IMR-90 (cell line): ENCODE measurements around the gene MISP3. TPM values are rescaled to one million over a fixed set of nuclear protein-coding genes. Genes with fewer than 3 reads are reported as not detected.

Source experiments
- ATAC-seq: fragments of 200-7000 bp; cut with Tn5 transposase; 2 replicates; pipeline ENCODE4 v1.9.1; 2020; ENCODE audit warnings: low read depth, mild to moderate bottlenecking, moderate library complexity
- BruUV-seq: library from RNA; stranded (reverse); fragments of 400-500 nt; replicated peaks from 2 replicates; lab custom pipeline; 2021; lab: Mats Ljungman, UMichigan
- CTCF ChIA-PET: fragments of 300-600 bp; formaldehyde crosslinking; extraction: SDS; loops from one replicate; lab custom pipeline; 2021; ENCODE audit warnings: antibody characterized with exemption; lab: Yijun Ruan, JAX
- POLR2A ChIA-PET: fragments of 300-600 bp; sonication (Branson Sonifier 250); formaldehyde crosslinking; loops from one replicate; lab custom pipeline; 2022; ENCODE audit warnings: antibody characterized with exemption; ENCODE audit not compliant: unreplicated experiment; lab: Charles Lee
- DNase-seq: peaks from one replicate; pipeline ENCODE4 v3.0.0; 2013
- H2AFZ ChIP-seq: replicated peaks from 2 replicates; pipeline ENCODE3; 2013; ENCODE audit warnings: low read length, mild to moderate bottlenecking; ENCODE audit not compliant: poor library complexity
- H2AK5ac ChIP-seq: 2 replicates; pipeline ENCODE4 v1.6.1; 2013; ENCODE audit warnings: low read depth, low read length, inconsistent platforms
- H2AK9ac ChIP-seq: replicated peaks from 2 replicates; pipeline ENCODE3; 2013; ENCODE audit warnings: mild to moderate bottlenecking, low read depth, low read length, moderate library complexity; ENCODE audit not compliant: poor library complexity
- H2BK120ac ChIP-seq: 2 replicates; pipeline ENCODE4 v1.6.1; 2013; ENCODE audit warnings: low read depth, low read length, inconsistent platforms
- H2BK15ac ChIP-seq: 3 replicates; pipeline ENCODE4 v1.6.1; 2013; ENCODE audit warnings: low read depth, low read length, inconsistent platforms
- H2BK20ac ChIP-seq: 2 replicates; pipeline ENCODE4 v1.6.1; 2013; ENCODE audit warnings: low read depth, mild to moderate bottlenecking, inconsistent platforms, low read length, moderate library complexity
- H2BK5ac ChIP-seq: 2 replicates; pipeline ENCODE4 v1.6.1; 2013; ENCODE audit warnings: mild to moderate bottlenecking, low read depth, low read length, inconsistent platforms; ENCODE audit not compliant: poor library complexity, severe bottlenecking
- H3K14ac ChIP-seq: replicated peaks from 2 replicates; pipeline ENCODE4 v1.6.1; 2013; ENCODE audit warnings: low read depth, low read length, inconsistent platforms
- H3K18ac ChIP-seq: 2 replicates; pipeline ENCODE4 v1.6.1; 2013; ENCODE audit warnings: low read depth, low read length, control low read depth
- H3K23ac ChIP-seq: 2 replicates; pipeline ENCODE4 v1.6.1; 2013; ENCODE audit warnings: low read depth, low read length, inconsistent platforms
- H3K27ac ChIP-seq: 2 replicates; pipeline ENCODE4 v1.5.1; 2013; ENCODE audit warnings: mild to moderate bottlenecking, control low read depth, low read length; ENCODE audit not compliant: insufficient read depth
- H3K27me3 ChIP-seq: 2 replicates; pipeline ENCODE4 v1.6.1; 2013; ENCODE audit warnings: low read length; ENCODE audit not compliant: control insufficient read depth, insufficient read depth
- H3K36me3 ChIP-seq: 2 replicates; pipeline ENCODE4 v1.6.1; 2013; ENCODE audit warnings: low read length, mixed read lengths; ENCODE audit not compliant: control insufficient read depth, insufficient read depth
- H3K4ac ChIP-seq: 2 replicates; pipeline ENCODE4 v1.6.1; 2013; ENCODE audit warnings: low read depth, low read length, inconsistent platforms
- H3K4me1 ChIP-seq: 2 replicates; pipeline ENCODE4 v1.6.1; 2013; ENCODE audit warnings: low read length, mixed read lengths; ENCODE audit not compliant: control insufficient read depth, insufficient read depth
- H3K4me2 ChIP-seq: 2 replicates; pipeline ENCODE4 v1.6.1; 2013; ENCODE audit warnings: low read depth, mild to moderate bottlenecking, control low read depth, low read length, moderate library complexity
- H3K4me3 ChIP-seq: 2 replicates; pipeline ENCODE4 v1.5.1; 2013; ENCODE audit warnings: low read depth, mild to moderate bottlenecking, control low read depth, low read length, moderate library complexity; ENCODE audit not compliant: insufficient read depth
- H3K56ac ChIP-seq: 2 replicates; pipeline ENCODE4 v1.6.1; 2013; ENCODE audit warnings: low read length, inconsistent platforms; ENCODE audit not compliant: insufficient read depth; ENCODE audit errors: extremely low read depth
- H3K79me1 ChIP-seq, 2 experiments: 2 replicates each; pipeline ENCODE4 v1.6.1; 2013; ENCODE audit warnings: low read length in 2 of 2, inconsistent platforms in 1 of 2, low read depth in 1 of 2
- H3K9ac ChIP-seq: 2 replicates; pipeline ENCODE4 v1.6.1; 2013; ENCODE audit warnings: low read depth, low read length, control low read depth
- H3K9me1 ChIP-seq: 2 replicates; pipeline ENCODE4 v1.6.1; 2013; ENCODE audit warnings: low read length, inconsistent platforms; ENCODE audit not compliant: insufficient read depth
- H3K9me3 ChIP-seq: 2 replicates; pipeline ENCODE4 v1.6.1; 2013; ENCODE audit warnings: low read length; ENCODE audit not compliant: control insufficient read depth, insufficient read depth
- H4K20me1 ChIP-seq: 2 replicates; pipeline ENCODE4 v1.6.1; 2013; ENCODE audit warnings: low read length, inconsistent platforms; ENCODE audit not compliant: insufficient read depth
- H4K5ac ChIP-seq: 2 replicates; pipeline ENCODE4 v1.6.1; 2013; ENCODE audit warnings: mild to moderate bottlenecking, low read depth, low read length, control low read depth
- H4K8ac ChIP-seq, 2 experiments: 2 replicates each; pipeline ENCODE4 v1.6.1; 2013; ENCODE audit warnings: low read depth in 2 of 2, low read length in 2 of 2, control low read depth in 1 of 2, inconsistent platforms in 1 of 2
- H4K91ac ChIP-seq: 2 replicates; pipeline ENCODE4 v1.6.1; 2013; ENCODE audit warnings: low read depth, low read length, inconsistent platforms; ENCODE audit not compliant: insufficient read depth
- BHLHE40 ChIP-seq: fragments of 150-350 bp; IDR thresholded peaks from 2 replicates; pipeline ENCODE4 v1.6.1; 2016; ENCODE audit warnings: mild to moderate bottlenecking, low read depth, low read length
- CEBPB ChIP-seq: IDR thresholded peaks from 2 replicates; pipeline ENCODE4 v1.6.1; 2012; ENCODE audit warnings: low read depth, low read length, improper control_type of control experiment
- CHD1 ChIP-seq: IDR thresholded peaks from 2 replicates; pipeline ENCODE4 v1.6.1; 2012; ENCODE audit warnings: low read depth, low read length, improper control_type of control experiment
- CTCF ChIP-seq: conservative IDR thresholded peaks from 2 replicates; pipeline ENCODE4 v1.5.1; 2012; ENCODE audit warnings: mild to moderate bottlenecking, low read depth, low read length, improper control_type of control experiment
- ELK1 ChIP-seq: fragments of 150-350 bp; IDR thresholded peaks from 2 replicates; pipeline ENCODE4 v1.6.1; 2016; ENCODE audit warnings: low read depth, mild to moderate bottlenecking, low read length, moderate library complexity, borderline replicate concordance
- FOS ChIP-seq: fragments of 150-350 bp; IDR thresholded peaks from 2 replicates; pipeline ENCODE4 v1.6.1; 2016; ENCODE audit warnings: low read depth, low read length
- MAFK ChIP-seq: IDR thresholded peaks from 2 replicates; pipeline ENCODE4 v1.6.1; 2012; ENCODE audit warnings: low read depth, low read length, improper control_type of control experiment
- MAZ ChIP-seq: IDR thresholded peaks from 2 replicates; pipeline ENCODE4 v1.6.1; 2012; ENCODE audit warnings: low read depth, mild to moderate bottlenecking, low read length, improper control_type of control experiment, moderate library complexity, borderline replicate concordance
- MXI1 ChIP-seq: IDR thresholded peaks from 2 replicates; pipeline ENCODE4 v1.6.1; 2012; ENCODE audit warnings: low read depth, mild to moderate bottlenecking, low read length, moderate library complexity, borderline replicate concordance
- NFE2L2 ChIP-seq: fragments of 150-350 bp; IDR thresholded peaks from 2 replicates; pipeline ENCODE4 v1.6.1; 2016; ENCODE audit warnings: low read depth, mild to moderate bottlenecking, low read length
- POLR2A ChIP-seq: IDR thresholded peaks from 2 replicates; pipeline ENCODE4 v1.6.1; 2012; ENCODE audit warnings: mild to moderate bottlenecking, low read depth, low read length
- RAD21 ChIP-seq: IDR thresholded peaks from 2 replicates; pipeline ENCODE4 v1.6.1; 2012; ENCODE audit warnings: low read length, improper control_type of control experiment
- RCOR1 ChIP-seq: IDR thresholded peaks from 2 replicates; pipeline ENCODE4 v1.6.1; 2012; ENCODE audit warnings: mild to moderate bottlenecking, low read length, improper control_type of control experiment; ENCODE audit not compliant: insufficient replicate concordance
- RFX5 ChIP-seq: IDR thresholded peaks from 2 replicates; pipeline ENCODE4 v1.8.0; 2012; ENCODE audit warnings: low read depth, mild to moderate bottlenecking, low read length, moderate library complexity
- SMC3 ChIP-seq: fragments of 150-350 bp; IDR thresholded peaks from 2 replicates; pipeline ENCODE4 v1.6.1; 2016; ENCODE audit warnings: low read depth, mild to moderate bottlenecking, antibody characterized with exemption, low read length, moderate library complexity
- USF2 ChIP-seq: fragments of 150-350 bp; IDR thresholded peaks from 2 replicates; pipeline ENCODE4 v1.6.1; 2017; ENCODE audit warnings: mild to moderate bottlenecking, antibody characterized with exemption, low read length, low read depth
- WGBS, 2 experiments: methylation state at CpG; one replicate each; pipeline versions ENCODE4 v1.1.5 to v1.1.7; 2013; ENCODE audit warnings: missing lambda C conversion rate in 2 of 2; ENCODE audit not compliant: insufficient read length in 1 of 2; ENCODE audit errors: extremely low coverage in 2 of 2; 5-methylcytosine and 5-hydroxymethylcytosine counted together
- dilution Hi-C: fragments of 300-500 bp; cut with HindIII; formaldehyde crosslinking; loops from one replicate; pipeline ENCODE4 v1.14.3; 2018; ENCODE audit warnings: low sequenced_read_pairs; ENCODE audit not compliant: unreplicated experiment
- in situ Hi-C: fragments of 300-500 bp; cut with MboI; formaldehyde crosslinking; loops from 3 replicates; pipeline ENCODE4 v1.14.3; 2019; ENCODE audit warnings: low sequenced_read_pairs, inconsistent platforms, mixed read lengths
- intact Hi-C: fragments of 100-400 bp; cut with micrococcal nuclease; formaldehyde crosslinking; loops from 2 replicates; pipeline ENCODE4 v1.10.0; 2022
- polyA plus RNA-seq, 3 experiments: library from polyadenylated mRNA; depleted of rRNA; stranded (reverse); fragments of >200 nt; gene quantifications; 2 replicates each; pipeline ENCODE4 v1.2.3, GENCODE V29; 2012; ENCODE audit warnings: low replicate concordance in 1 of 3
- total RNA-seq: library from RNA; depleted of rRNA; stranded (reverse); fragments of >200 nt; gene quantifications from 2 replicates; pipeline ENCODE4 v1.2.3, GENCODE V29; 2012

The MISP3 gene
- total and polyA plus RNA-seq, 2 of the 4 experiments (the other 2 are of a cell fraction) = under 0.01 to 0.68 TPM

GRCh38 chr19:14035706-14036105 is 36.9 kb upstream of the MISP3 start:
- no peak overlapping the region for H3K23ac ChIP-seq
- H3K4me3 ChIP-seq = no peak overlapping the region

More at GRCh38 chr19:14035706-14036105, 36.9 kb upstream of the MISP3 start:
- Histone ChIP-seq H3K18ac (no peak overlapping the region), H3K9ac (no peak overlapping the region), H2AFZ (no peak overlapping the region), H3K4me1 (no peaks in the 10 kb centered on the region), H2AK9ac (no peak overlapping the region), H3K9me3 (no peaks in the 10 kb centered on the region), H3K27ac (no peak overlapping the region), H3K4ac (no peak overlapping the region), H3K9me1 (no peaks in the 10 kb centered on the region; the same call in 1 of the 2 replicates), H3K36me3 (no peaks in the 10 kb centered on the region), H2BK20ac (no peak overlapping the region), H4K91ac (no peak overlapping the region), H4K5ac (no peak overlapping the region), H2BK120ac (no peak overlapping the region), H2BK15ac (no peak overlapping the region), H4K8ac (no peak overlapping the region), H2BK5ac (no peak overlapping the region), H3K4me2 (no peak overlapping the region), H3K27me3 (peaks cover 5% of the 10 kb centered on the region; the same call in 1 of the 2 replicates), H3K56ac (no peak overlapping the region), H2AK5ac (no peak overlapping the region), H3K14ac (no peak overlapping the region), H3K79me1 (no peaks in the 10 kb centered on the region), H4K20me1 (no peaks in the 10 kb centered on the region)
- BruUV-seq = no TSS peak
- in situ Hi-C loops (no loop called here), dilution Hi-C loops (no loop called here), intact Hi-C loops (no loop called here)
- ATAC-seq (no peak), DNase-seq (no peak)
- WGBS, 2 experiments = no CpG with 5 or more reads among the region's 7 CpGs
- no peak for TF ChIP-seq SMC3
- no peak for TF ChIP-seq ELK1
- TF ChIP-seq RFX5 = no peak
- no peak for TF ChIP-seq CHD1
- no peak for TF ChIP-seq BHLHE40
- no peak for TF ChIP-seq CTCF
- TF ChIP-seq USF2 = no peak
- no peak for TF ChIP-seq FOS
- TF ChIP-seq POLR2A = no peak
- no peak for TF ChIP-seq CEBPB
- no peak for TF ChIP-seq NFE2L2
- TF ChIP-seq RCOR1 = no peak
- TF ChIP-seq MXI1 = no peak
- no peak for TF ChIP-seq MAFK
- no peak for TF ChIP-seq RAD21
- no peak for TF ChIP-seq MAZ
- POLR2A ChIA-PET = no interaction called here
- CTCF ChIA-PET = no interaction called here
